Endothelial cell of umbilical vein (primary cell): ENCODE results near the gene AIG1. TPM values are rescaled to one million over a fixed set of nuclear protein-coding genes. Genes with fewer than 3 reads are reported as not detected.

Experiments used
- BruUV-seq: library from RNA; stranded (reverse); fragments of 400-500 nt; replicated peaks from 2 replicates; lab custom pipeline; 2021; lab: Mats Ljungman, UMichigan
- CTCF ChIA-PET: fragments of 300-600, 350-600 bp; sonication (Branson Sonifier 250); formaldehyde crosslinking; loops from one replicate; lab custom pipeline; 2021; ENCODE audit warnings: antibody characterized with exemption, inconsistent platforms; lab: Charles Lee
- POLR2A ChIA-PET: fragments of 300-600, 350-600 bp; sonication (Branson Sonifier 250); formaldehyde crosslinking; loops from one replicate; lab custom pipeline; 2021; ENCODE audit warnings: antibody characterized with exemption, inconsistent platforms; lab: Charles Lee
- DNase-seq: peaks from one replicate; pipeline ENCODE4 v3.0.0-alpha.2; 2011; ENCODE audit warnings: low read depth, low spot score
- FAIRE-seq: peaks from 2 replicates; lab custom pipeline; 2011; peaks lifted over from hg19 to GRCh38; lab: Jason Lieb, UNC
- H2AFZ ChIP-seq: 2 replicates; pipeline ENCODE4 v1.6.0; 2012; ENCODE audit warnings: low read depth, low read length, control low read depth, inconsistent platforms
- H3K27ac ChIP-seq: 2 replicates; pipeline ENCODE4 v1.5.1; 2011; ENCODE audit warnings: low read depth, mild to moderate bottlenecking, control low read depth, low read length, moderate library complexity; ENCODE audit not compliant: insufficient read depth
- H3K27me3 ChIP-seq, 2 experiments: 2 replicates each; pipeline versions ENCODE4 v1.6.0 to v1.6.1; 2011; ENCODE audit warnings: low read length in 2 of 2, mixed read lengths in 1 of 2; ENCODE audit not compliant: control insufficient read depth in 2 of 2, insufficient read depth in 2 of 2
- H3K36me3 ChIP-seq, 2 experiments: 2 replicates in 1 of 2; 3 replicates in 1 of 2; pipeline ENCODE4 v1.5.1; 2011; ENCODE audit warnings: low read length in 2 of 2, mild to moderate bottlenecking in 1 of 2, moderate library complexity in 1 of 2; ENCODE audit not compliant: control insufficient read depth in 2 of 2, insufficient read depth in 2 of 2; ENCODE audit errors: extremely low read depth in 1 of 2
- H3K4me1 ChIP-seq: 3 replicates; pipeline ENCODE4 v1.5.1; 2011; ENCODE audit warnings: mild to moderate bottlenecking, low read length; ENCODE audit not compliant: control insufficient read depth, insufficient read depth; ENCODE audit errors: extremely low read depth
- H3K4me2 ChIP-seq: 2 replicates; pipeline ENCODE4 v1.6.1; 2011; ENCODE audit warnings: low read length, control low read depth, mixed read lengths; ENCODE audit not compliant: insufficient read depth
- H3K4me3 ChIP-seq, 3 experiments: fragments of 200-600 bp in 1 of 3; sonication (generic), shearing (Covaris generic) in 1 of 3; replicated peaks in 1 of 3; 2 replicates each; pipeline ENCODE4 v1.5.1; 2011 to 2016; ENCODE audit warnings: control low read depth in 3 of 3, low read length in 3 of 3, mild to moderate bottlenecking in 2 of 3, inconsistent platforms in 1 of 3, low read depth in 1 of 3, moderate library complexity in 1 of 3; ENCODE audit not compliant: insufficient read depth in 1 of 3
- H3K79me2 ChIP-seq: 2 replicates; pipeline ENCODE4 v1.6.0; 2012; ENCODE audit warnings: low read length, inconsistent platforms; ENCODE audit not compliant: control insufficient read depth, insufficient read depth
- H3K9ac ChIP-seq: replicated peaks from 2 replicates; pipeline ENCODE3; 2011; ENCODE audit warnings: low read length, control low read depth; ENCODE audit not compliant: insufficient read depth; ENCODE audit errors: extremely low read depth
- H3K9me1 ChIP-seq: replicated peaks from 3 replicates; pipeline ENCODE4 v1.6.0; 2011; ENCODE audit warnings: mild to moderate bottlenecking, low read length; ENCODE audit not compliant: control insufficient read depth, insufficient read depth; ENCODE audit errors: extremely low read depth
- H3K9me3 ChIP-seq: replicated peaks from 2 replicates; pipeline ENCODE4 v1.5.1; 2012; ENCODE audit warnings: low read length, inconsistent platforms; ENCODE audit not compliant: control insufficient read depth, insufficient read depth
- H4K20me1 ChIP-seq: replicated peaks from 2 replicates; pipeline ENCODE3; 2011; ENCODE audit warnings: mild to moderate bottlenecking, low read length; ENCODE audit not compliant: control insufficient read depth, insufficient read depth; ENCODE audit errors: extremely low read depth
- CTCF ChIP-seq, 2 donors: IDR thresholded peaks; 1 replicate in 1 of 2; 2 replicates in 1 of 2; pipeline ENCODE4 v1.5.1; 2011; ENCODE audit warnings: low read length in 2 of 2, mild to moderate bottlenecking in 2 of 2, moderate library complexity in 2 of 2, control low read depth in 1 of 2, inconsistent platforms in 1 of 2, low read depth in 1 of 2; ENCODE audit not compliant: insufficient read depth in 1 of 2; ENCODE audit errors: extremely low read depth in 1 of 2
- EZH2 ChIP-seq: IDR thresholded peaks from 2 replicates; pipeline ENCODE4 v1.6.1; 2012; ENCODE audit warnings: borderline replicate concordance, low read depth, mild to moderate bottlenecking, moderate library complexity, low read length, inconsistent platforms; ENCODE audit not compliant: severe bottlenecking
- FOS ChIP-seq: IDR thresholded peaks from 2 replicates; pipeline ENCODE4 v1.6.1; 2011; ENCODE audit warnings: mild to moderate bottlenecking, low read length, moderate library complexity, borderline replicate concordance; ENCODE audit not compliant: insufficient read depth
- GATA2 ChIP-seq: IDR thresholded peaks from 2 replicates; pipeline ENCODE4 v1.7.0; 2011; ENCODE audit warnings: low read depth, mild to moderate bottlenecking, moderate library complexity, mixed read lengths, low read length; ENCODE audit not compliant: insufficient read length, insufficient read depth
- JUN ChIP-seq: IDR thresholded peaks from 2 replicates; pipeline ENCODE4 v1.6.1; 2011; ENCODE audit warnings: borderline replicate concordance, low read depth; ENCODE audit not compliant: insufficient read length, insufficient read depth
- MAX ChIP-seq: IDR thresholded peaks from 2 replicates; pipeline ENCODE4 v1.6.1; 2011; ENCODE audit not compliant: insufficient read depth, insufficient read length
- MYC ChIP-seq: IDR thresholded peaks from one replicate; pipeline ENCODE4 v1.6.1; 2011; ENCODE audit warnings: mild to moderate bottlenecking, low read depth, low read length
- POLR2A ChIP-seq: IDR thresholded peaks from 2 replicates; pipeline ENCODE4 v1.6.1; 2012; ENCODE audit warnings: low read depth, mild to moderate bottlenecking, control low read depth, low read length
- POLR2AphosphoS5 ChIP-seq: IDR thresholded peaks from 2 replicates; pipeline ENCODE4 v1.6.1; 2012; ENCODE audit warnings: low read depth, mild to moderate bottlenecking, control low read depth, low read length, moderate library complexity; ENCODE audit not compliant: insufficient read depth
- dilution Hi-C: fragments of 300-500 bp; cut with MboI; formaldehyde crosslinking; loops from one replicate; pipeline ENCODE4 v1.15.0; 2019; ENCODE audit warnings: low sequenced_read_pairs; ENCODE audit not compliant: extremely low pct_ligation_motif_present
- intact Hi-C: fragments of 100-400 bp; cut with micrococcal nuclease; formaldehyde crosslinking; loops from one replicate; pipeline ENCODE4 v1.10.0; 2022
- polyA plus RNA-seq, 4 experiments: library from polyadenylated mRNA; depleted of rRNA in 3 of 4; stranded (reverse) in 3 of 4; unstranded in 1 of 4; fragments of >200 nt; gene quantifications; 2 replicates each; pipeline versions ENCODE4 v1.2.1 to v1.2.3, GENCODE V29; 2011 to 2012; ENCODE audit warnings: missing spikeins in 1 of 4
- total RNA-seq: library from RNA; stranded (reverse); gene quantifications from 2 replicates; pipeline ENCODE4 v1.2.3, GENCODE V29; 2021

Gene AIG1
- total and polyA plus RNA-seq, 2 donors (not counting 3 experiments of a cell fraction or from before 2014, with no cell fraction given) = 17.7 to 22.7 TPM

- H3K4me1 ChIP-seq = no peaks in the 10 kb centered on the region
- H2AFZ ChIP-seq = no peak overlapping the region
- H3K9me1 ChIP-seq = no peaks in the 10 kb centered on the region
- FAIRE-seq (no peak), DNase-seq (no peak)
- H3K4me2 ChIP-seq = no peak overlapping the region
- H3K9me3 ChIP-seq = no peaks in the 10 kb centered on the region
- no peaks in the 10 kb centered on the region for H4K20me1 ChIP-seq
- no peak overlapping the region for H3K9ac ChIP-seq
- dilution Hi-C loops (no loop called here), intact Hi-C loops (no loop called here)
- ChIA-PET POLR2A (no interaction called here), CTCF (interaction anchor here (0.7 kb wide), 1 partner anchor 88 kb away, joined by 3 read pairs; no protein-coding TSS in a partner anchor)
- H3K27me3 ChIP-seq = no peaks in the 10 kb centered on the region
- no TSS peak for BruUV-seq
- H3K27ac ChIP-seq = no peak overlapping the region
- H3K4me3 ChIP-seq = no peak overlapping the region
- H3K36me3 ChIP-seq = no peaks in the 10 kb centered on the region
- no peaks in the 10 kb centered on the region for H3K79me2 ChIP-seq
- TF ChIP-seq FOS = no peak
These were observed 252.5 kb downstream of the AIG1 start for GRCh38 chr6:143313163-143313562.

GRCh38 chr6:143321491-143322086 is 260.9 kb downstream of the AIG1 start:
- Histone ChIP-seq H4K20me1 (no peaks in the 10 kb centered on the region), H3K9me3 (no peaks in the 10 kb centered on the region), H3K27me3 (no peaks in the 10 kb centered on the region), H3K36me3 (no peaks in the 10 kb centered on the region), H3K4me3 (no peak overlapping the region), H3K9ac (no peak overlapping the region), H2AFZ (no peak overlapping the region), H3K4me1 (peaks cover 14% of the 10 kb centered on the region), H3K79me2 (no peaks in the 10 kb centered on the region), H3K9me1 (no peaks in the 10 kb centered on the region), H3K4me2 (no peak overlapping the region), H3K27ac (no peak overlapping the region)
- dilution Hi-C loops (no loop called here), intact Hi-C loops (no loop called here)
- POLR2A ChIA-PET = no interaction called here
- TF ChIP-seq POLR2AphosphoS5 (no peak), JUN (no peak), MYC (no peak), FOS (no peak), CTCF (IDR thresholded peaks at IDR 0.05; ENCODE audit: extremely low read depth in 1 of 2, insufficient read depth in 1 of 2, low read depth in 1 of 2, low read length in 2 of 2) (no peak), EZH2 (no peak), MAX (no peak), GATA2 (no peak), POLR2A (no peak)
- BruUV-seq = no TSS peak
- FAIRE-seq = no peak
- CTCF ChIA-PET = no interaction called here
- no peak for DNase-seq
